Testis (tissue), 3 donors: ENCODE measurements around the gene TAP1. TPM values are rescaled to one million over a fixed set of nuclear protein-coding genes. Genes with fewer than 3 reads are reported as not detected.

Source experiments
- DNase-seq: peaks from one replicate; pipeline ENCODE4 v3.0.0-alpha.2; 2019
- H3K27ac ChIP-seq, 2 donors: fragments of 200-600 bp; sonication (generic); one replicate each; pipeline ENCODE4 v1.5.1; 2019
- H3K27me3 ChIP-seq: fragments of 200-600 bp; sonication (generic); one replicate; pipeline ENCODE4 v1.5.1; 2019
- H3K36me3 ChIP-seq: fragments of 200-600 bp; sonication (generic); one replicate; pipeline ENCODE4 v1.5.1; 2017; ENCODE audit warnings: low read depth; ENCODE audit errors: missing control alignments
- H3K4me1 ChIP-seq: fragments of 200-600 bp; sonication (generic); one replicate; pipeline ENCODE4 v1.5.1; 2019
- H3K4me3 ChIP-seq, 2 donors: fragments of 200-600 bp; sonication (generic); one replicate each; pipeline ENCODE4 v1.5.1; 2017 to 2019
- H3K9me3 ChIP-seq: fragments of 200-600 bp; sonication (generic); one replicate; pipeline ENCODE4 v1.5.1; 2017
- POLR2A ChIP-seq: fragments of 450-650 bp; IDR thresholded peaks from one replicate; pipeline ENCODE4 v1.6.1; 2017; ENCODE audit warnings: antibody characterized with exemption, mild to moderate bottlenecking, moderate library complexity
- WGBS, 2 donors: methylation state at CpG; one replicate each; pipeline ENCODE4 v1.1.5; 2018; 5-methylcytosine and 5-hydroxymethylcytosine counted together
- intact Hi-C: fragments of 100-400 bp; cut with DNase I; formaldehyde crosslinking; loops from one replicate; pipeline ENCODE4 v1.15.1; 2023; ENCODE audit warnings: low total_unique reads
- polyA plus RNA-seq: library from polyadenylated mRNA; stranded (reverse); fragments of 350-450 nt; fragmentation: Illumina TruSeq; extraction: RNeasy Lipid Tissue Mini Kit (QIAGEN cat#74804); gene quantifications from one replicate; pipeline ENCODE4 v1.2.3, GENCODE V29; 2014; ENCODE audit warnings: low read depth, low replicate concordance; ENCODE audit not compliant: insufficient read depth
- total RNA-seq, 2 donors: library from RNA; depleted of rRNA; stranded (reverse); fragments of >200 nt; gene quantifications; one replicate each; pipeline ENCODE4 v1.2.3, GENCODE V29; 2016
- TF ChIP-seq, protein P1 (sequence below), 3 experiments: fragments of 450-650 bp in 2 of 3; fragments of 200-600 bp in 1 of 3; sonication (generic) in 1 of 3; IDR thresholded peaks; one replicate each; pipeline ENCODE4 v1.5.1; 2016 to 2019; ENCODE audit warnings: antibody characterized with exemption in 3 of 3, mild to moderate bottlenecking in 2 of 3, moderate library complexity in 1 of 3

Gene TAP1
- total and polyA plus RNA-seq, 3 donors from 2014 or later: 45.6 to 58.8 (median 57.4) TPM

- H3K9me3 ChIP-seq: no peaks in the 10 kb centered on the region
- H3K27ac ChIP-seq: no peak overlapping the region
- TF ChIP-seq, protein P1, sequence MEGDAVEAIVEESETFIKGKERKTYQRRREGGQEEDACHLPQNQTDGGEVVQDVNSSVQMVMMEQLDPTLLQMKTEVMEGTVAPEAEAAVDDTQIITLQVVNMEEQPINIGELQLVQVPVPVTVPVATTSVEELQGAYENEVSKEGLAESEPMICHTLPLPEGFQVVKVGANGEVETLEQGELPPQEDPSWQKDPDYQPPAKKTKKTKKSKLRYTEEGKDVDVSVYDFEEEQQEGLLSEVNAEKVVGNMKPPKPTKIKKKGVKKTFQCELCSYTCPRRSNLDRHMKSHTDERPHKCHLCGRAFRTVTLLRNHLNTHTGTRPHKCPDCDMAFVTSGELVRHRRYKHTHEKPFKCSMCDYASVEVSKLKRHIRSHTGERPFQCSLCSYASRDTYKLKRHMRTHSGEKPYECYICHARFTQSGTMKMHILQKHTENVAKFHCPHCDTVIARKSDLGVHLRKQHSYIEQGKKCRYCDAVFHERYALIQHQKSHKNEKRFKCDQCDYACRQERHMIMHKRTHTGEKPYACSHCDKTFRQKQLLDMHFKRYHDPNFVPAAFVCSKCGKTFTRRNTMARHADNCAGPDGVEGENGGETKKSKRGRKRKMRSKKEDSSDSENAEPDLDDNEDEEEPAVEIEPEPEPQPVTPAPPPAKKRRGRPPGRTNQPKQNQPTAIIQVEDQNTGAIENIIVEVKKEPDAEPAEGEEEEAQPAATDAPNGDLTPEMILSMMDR (IDR thresholded peaks at IDR 0.05): no peak
- no peak for TF ChIP-seq POLR2A
- H3K4me1 ChIP-seq: peaks cover 13% of the 10 kb centered on the region
- no peak for DNase-seq
- H3K4me3 ChIP-seq: no peak overlapping the region
- intact Hi-C loops: loop anchor here (10.0 kb wide), 1 partner anchor 95 kb away; no protein-coding TSS in a partner anchor
- H3K27me3 ChIP-seq: no peaks in the 10 kb centered on the region
- 43 to 54% methylated on average over 1 of the region's 1 CpG for WGBS, 2 donors
- no peaks in the 10 kb centered on the region for H3K36me3 ChIP-seq
Observed at GRCh38 chr6:32889533-32889932, 36.0 kb upstream of the TAP1 start.

DNA sequence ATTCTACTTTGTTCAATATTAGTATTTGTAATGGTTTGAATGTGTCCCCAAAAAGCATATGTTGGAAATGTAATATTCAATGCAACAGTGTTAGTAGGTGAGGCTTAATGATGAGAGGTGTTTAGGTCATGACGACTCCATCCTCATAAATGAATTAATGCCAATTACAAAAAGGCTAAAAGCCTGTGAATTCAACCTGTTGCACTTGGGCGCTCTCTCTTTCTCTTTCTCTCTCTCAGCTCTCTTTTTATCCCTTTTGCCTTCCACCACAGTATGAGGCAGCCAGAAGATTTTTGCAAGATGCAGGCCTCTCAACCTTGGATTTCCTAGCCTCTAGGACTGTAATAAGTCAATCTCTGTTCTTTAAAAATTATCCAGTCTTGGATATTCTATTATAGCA, 35.1 kb upstream of the TAP1 start:
- Histone ChIP-seq H3K27ac (no peak overlapping the region), H3K27me3 (no peaks in the 10 kb centered on the region), H3K9me3 (no peaks in the 10 kb centered on the region), H3K4me1 (peaks cover 9% of the 10 kb centered on the region), H3K4me3 (no peak overlapping the region), H3K36me3 (no peaks in the 10 kb centered on the region)
- TF ChIP-seq POLR2A: no peak
- TF ChIP-seq, protein P1 (IDR thresholded peaks at IDR 0.05): no peak
- 62 to 68% methylated on average over 2 of the region's 2 CpGs for WGBS, 2 donors
- DNase-seq: no peak
- intact Hi-C loops: loop anchor here (10.0 kb wide), 1 partner anchor 96 kb away; no protein-coding TSS in a partner anchor

GRCh38 chr6:32887616-32888015, 34.1 kb upstream of the TAP1 start:
- WGBS, 2 donors: 37 to 57% methylated on average over 5 of the region's 5 CpGs
- intact Hi-C loops: loop anchor here (10.0 kb wide), 1 partner anchor 97 kb away; no protein-coding TSS in a partner anchor

DNA sequence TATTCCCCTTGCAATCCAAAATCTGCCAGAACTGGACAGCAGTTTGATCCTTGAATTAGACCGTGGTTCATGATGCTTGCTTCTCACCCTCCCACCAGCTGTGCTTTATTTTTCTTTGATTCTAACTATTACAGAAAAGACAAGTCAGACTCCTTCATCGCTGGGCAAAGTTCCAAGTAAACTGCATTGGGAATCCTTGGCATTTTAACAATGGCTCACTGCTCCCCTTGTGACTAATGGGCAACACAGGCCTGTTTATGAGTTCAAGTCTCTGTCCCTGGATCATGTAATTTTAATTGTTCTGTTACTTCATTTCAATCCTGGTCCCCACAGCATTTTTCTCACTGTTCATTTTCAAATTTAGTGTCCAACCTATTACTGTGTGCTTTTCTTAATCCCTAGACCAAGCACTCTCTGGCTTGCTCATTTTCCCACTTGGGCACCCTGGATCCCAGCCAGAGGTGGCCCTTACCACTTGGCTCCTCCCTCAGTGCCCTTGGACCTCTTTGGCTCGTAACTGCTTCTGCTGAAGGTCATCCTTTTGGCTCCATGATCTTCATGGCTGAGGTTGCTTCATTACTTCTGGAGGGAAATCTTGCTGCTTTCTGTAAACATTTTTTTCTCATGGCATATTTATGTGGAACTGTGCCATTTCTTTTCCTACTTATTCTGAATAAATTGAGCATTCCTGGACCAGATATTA, 33.3 kb upstream of the TAP1 start:
- WGBS, 2 donors: 25 to 36% methylated on average over 3 of the region's 3 CpGs
- no peaks in the 10 kb centered on the region for H3K9me3 ChIP-seq
- intact Hi-C loops: loop anchor here (10.0 kb wide), 1 partner anchor 98 kb away; no protein-coding TSS in a partner anchor
- peak; percentile 52 for DNase-seq
- H3K36me3 ChIP-seq: no peaks in the 10 kb centered on the region
- H3K27me3 ChIP-seq: no peaks in the 10 kb centered on the region
- peak overlapping the region in 1 of 2 donors; percentile 23 for H3K27ac ChIP-seq
- H3K4me3 ChIP-seq: no peak overlapping the region
- TF ChIP-seq, protein P1 (IDR thresholded peaks at IDR 0.05): no peak
- TF ChIP-seq POLR2A: no peak
- peaks cover 9% of the 10 kb centered on the region for H3K4me1 ChIP-seq

More at GRCh38 chr6:32887616-32888015, 34.1 kb upstream of the TAP1 start:
- DNase-seq: no peak
- H3K36me3 ChIP-seq: no peaks in the 10 kb centered on the region
- TF ChIP-seq POLR2A: no peak
- TF ChIP-seq, protein P1 (IDR thresholded peaks at IDR 0.05): no peak
- no peaks in the 10 kb centered on the region for H3K9me3 ChIP-seq
- H3K27ac ChIP-seq: no peak overlapping the region
- H3K27me3 ChIP-seq: no peaks in the 10 kb centered on the region
- no peak overlapping the region for H3K4me3 ChIP-seq
- peaks cover 9% of the 10 kb centered on the region for H3K4me1 ChIP-seq
